COLO668 (cell line): ENCODE data around the gene CCL4L2.
"Not testable (repeated sequence)": the region's sequence is repeated elsewhere in the genome, so short reads cannot be mapped to it uniquely, and the experiment has no call there.

Experiments
- DNase-seq: peaks from one replicate; lab custom pipeline; 2025; ENCODE audit not compliant: unreplicated experiment; lab: John Stamatoyannopoulos, UW

The CCL4L2 gene

GRCh38 chr17:36219556-36219955, 8.7 kb downstream of the CCL4L2 start:
- DNase-seq, result not testable (repeated sequence)

- DNase-seq, result not testable (repeated sequence)
Observed at GRCh38 chr17:36220737-36221580, 10.1 kb downstream of the CCL4L2 start.

- DNase-seq, result not testable (repeated sequence)
Observed at GRCh38 chr17:36221581-36222100, 10.8 kb downstream of the CCL4L2 start.

- DNase-seq, result not testable (repeated sequence)
Observed at GRCh38 chr17:36222967-36223366, 12.1 kb downstream of the CCL4L2 start.

GRCh38 chr17:36229644-36230043, 18.8 kb downstream of the CCL4L2 start:
- not testable (repeated sequence) for DNase-seq

GRCh38 chr17:36242046-36242445, 31.2 kb downstream of the CCL4L2 start:
- DNase-seq, result not testable (repeated sequence)
